Coronary artery (tissue), 2 donors: ENCODE measurements around the gene ITIH3.

ENCODE experiments used
- DNase-seq: peaks from one replicate; pipeline ENCODE4 v3.0.0-alpha.2; 2017; ENCODE audit warnings: low spot score
- H3K27ac ChIP-seq, 2 donors: fragments of 200-600 bp; sonication (generic); one replicate each; pipeline ENCODE4 v1.5.1; 2016 to 2019
- H3K4me3 ChIP-seq: fragments of 200-600 bp; sonication (generic); 2 replicates; pipeline ENCODE4 v1.5.1; 2016; ENCODE audit warnings: mild to moderate bottlenecking, moderate library complexity
- CTCF ChIP-seq: fragments of 200-600 bp; sonication (generic); IDR thresholded peaks from one replicate; pipeline ENCODE4 v1.5.1; 2019; ENCODE audit warnings: antibody characterized with exemption

The ITIH3 gene

GRCh38 chr3:52796411-52796810 is 1.8 kb downstream of the ITIH3 start:
- no peak for DNase-seq
- TF ChIP-seq CTCF, result no peak
- Histone ChIP-seq H3K4me3 (no peak overlapping the region), H3K27ac (peak overlapping the region in 1 of 2 donors; percentile 88)

GRCh38 chr3:52798376-52798977 is 3.9 kb downstream of the ITIH3 start:
- TF ChIP-seq CTCF, result no peak
- H3K4me3 ChIP-seq, result no peak overlapping the region
- H3K27ac ChIP-seq, result peak overlapping the region; percentile 18 to 34
- DNase-seq, result no peak

- H3K27ac ChIP-seq, result peak overlapping the region in 1 of 2 donors; percentile 34
- no peak overlapping the region for H3K4me3 ChIP-seq
- DNase-seq, result no peak
- no peak for TF ChIP-seq CTCF
Measured at GRCh38 chr3:52798978-52799476, 4.4 kb downstream of the ITIH3 start.

GRCh38 chr3:52800079-52800478 is 5.5 kb downstream of the ITIH3 start:
- H3K4me3 ChIP-seq, result no peak overlapping the region
- no peak for DNase-seq
- TF ChIP-seq CTCF, result no peak
- H3K27ac ChIP-seq, result no peak overlapping the region

- H3K4me3 ChIP-seq, result no peak overlapping the region
- no peak for TF ChIP-seq CTCF
- no peak for DNase-seq
- no peak overlapping the region for H3K27ac ChIP-seq
Measured at GRCh38 chr3:52801839-52802238, 7.2 kb downstream of the ITIH3 start.

GRCh38 chr3:52805270-52806039 is 10.9 kb downstream of the ITIH3 start:
- no peak for DNase-seq
- no peak overlapping the region for H3K4me3 ChIP-seq
- no peak overlapping the region for H3K27ac ChIP-seq
- no peak for TF ChIP-seq CTCF

GRCh38 chr3:52809149-52809548 is 14.6 kb downstream of the ITIH3 start:
- H3K4me3 ChIP-seq, result no peak overlapping the region
- H3K27ac ChIP-seq, result no peak overlapping the region
- no peak for TF ChIP-seq CTCF
- DNase-seq, result no peak
